NOMO-1 treated with dmso at 0.1 percent for 144 hours (cell line): ENCODE results near the gene KRTAP5-1.

Experiments
- DNase-seq: peaks from one replicate; lab custom pipeline; 2025; ENCODE audit not compliant: unreplicated experiment; lab: John Stamatoyannopoulos, UW

KRTAP5-1 gene

GRCh38 chr11:1545432-1545831 is 39.7 kb downstream of the KRTAP5-1 start:
- no peak for DNase-seq

DNA sequence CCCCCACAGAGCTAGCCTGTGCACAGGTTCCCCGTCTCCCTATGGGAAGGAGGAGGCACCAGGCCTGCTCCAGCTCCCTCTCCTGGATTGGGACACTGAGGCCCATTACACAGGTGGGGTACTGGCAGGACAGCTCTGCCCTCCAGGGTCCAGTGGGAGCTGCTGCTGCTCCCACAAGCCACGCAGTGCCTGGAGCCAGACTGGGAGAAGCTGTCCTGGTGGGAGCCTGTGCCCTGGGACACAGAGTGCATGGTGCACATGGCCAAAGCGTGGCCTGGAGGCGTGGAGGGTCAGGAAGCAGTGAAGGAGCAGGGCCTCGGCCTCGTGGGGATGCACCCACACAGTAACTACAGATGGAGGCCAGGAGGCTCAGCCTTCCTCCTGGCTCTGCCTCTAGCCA is 40.5 kb downstream of the KRTAP5-1 start:
- no peak for DNase-seq

- no peak for DNase-seq
Measured at GRCh38 chr11:1543606-1544263, 41.3 kb downstream of the KRTAP5-1 start.

DNA sequence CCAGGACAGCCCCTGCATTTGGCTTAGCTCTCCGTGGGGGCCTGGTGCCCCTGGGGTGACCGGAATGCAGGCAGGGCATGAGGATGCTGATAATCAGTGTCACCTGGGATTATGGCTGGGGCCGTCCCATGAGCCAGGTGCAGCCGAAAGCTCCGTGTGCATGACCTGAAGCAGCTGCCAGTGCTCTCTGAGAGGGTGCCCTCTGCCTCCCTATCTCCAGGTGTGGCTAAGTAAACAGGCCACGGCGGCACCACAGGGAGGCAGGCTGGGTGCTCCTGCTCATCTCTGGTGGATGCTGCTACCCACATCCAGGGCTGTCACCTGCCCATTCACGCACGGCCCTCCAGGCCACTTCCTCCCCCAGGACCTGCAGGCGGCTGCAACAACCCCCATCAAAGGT is 42.8 kb downstream of the KRTAP5-1 start:
- DNase-seq = no peak

DNA sequence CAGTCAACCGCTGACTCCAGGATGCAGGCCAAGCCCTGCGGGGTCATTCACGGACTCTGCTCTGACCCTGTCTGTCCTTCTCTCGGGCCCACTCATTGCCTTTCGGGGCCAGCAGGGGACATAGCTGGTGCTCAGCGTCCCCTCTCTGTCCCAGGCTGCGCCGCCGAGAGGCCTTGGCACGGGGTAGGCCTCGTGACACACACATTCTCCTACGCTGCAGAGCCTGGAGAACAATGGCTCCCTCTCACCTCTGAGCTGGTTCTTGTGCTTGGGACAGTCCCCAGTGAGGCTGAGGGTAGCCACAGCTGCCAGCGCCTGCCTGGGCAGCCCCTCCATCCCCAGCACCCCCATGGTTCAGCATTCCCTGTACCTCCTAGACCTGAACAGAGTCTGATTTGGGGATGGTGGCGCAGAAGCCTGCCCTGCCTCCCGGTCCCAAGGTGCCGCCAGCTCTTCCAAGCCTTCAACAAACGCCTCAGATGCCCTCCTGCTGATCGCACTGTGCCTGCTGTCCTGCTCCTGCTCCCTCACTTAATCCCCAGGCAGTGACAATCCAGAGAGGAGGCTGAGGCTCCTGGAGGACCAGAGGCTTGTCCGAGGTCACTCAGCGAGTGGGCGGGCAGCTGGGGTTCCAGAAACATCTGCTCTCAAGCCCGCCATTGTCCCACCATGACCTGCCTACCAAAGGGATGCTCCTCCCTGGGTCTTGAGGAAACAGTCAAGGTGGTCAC is 43.4 kb downstream of the KRTAP5-1 start:
- DNase-seq = no peak

DNA sequence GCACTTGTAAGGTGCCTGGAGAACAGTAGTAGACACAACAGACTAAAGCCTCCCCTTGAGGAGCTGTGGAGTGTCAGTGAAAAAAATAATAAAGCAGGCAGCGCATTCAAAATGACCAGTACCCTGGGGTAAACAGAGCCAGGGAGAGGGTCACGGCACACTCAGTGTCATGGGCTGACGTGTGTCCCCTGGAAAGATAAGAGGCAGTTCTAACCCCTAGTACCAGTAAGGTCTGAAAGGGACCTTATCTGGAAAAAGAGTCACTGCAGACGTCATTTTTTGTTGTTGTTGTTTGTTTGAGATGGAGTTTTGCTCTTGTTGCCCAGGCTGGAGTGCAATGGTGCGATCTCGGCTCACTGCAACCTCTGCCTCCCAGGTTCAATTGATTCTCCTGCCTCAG is 45.0 kb downstream of the KRTAP5-1 start:
- DNase-seq = no peak

- no peak for DNase-seq
Measured at GRCh38 chr11:1538153-1538552, 46.9 kb downstream of the KRTAP5-1 start.

DNA sequence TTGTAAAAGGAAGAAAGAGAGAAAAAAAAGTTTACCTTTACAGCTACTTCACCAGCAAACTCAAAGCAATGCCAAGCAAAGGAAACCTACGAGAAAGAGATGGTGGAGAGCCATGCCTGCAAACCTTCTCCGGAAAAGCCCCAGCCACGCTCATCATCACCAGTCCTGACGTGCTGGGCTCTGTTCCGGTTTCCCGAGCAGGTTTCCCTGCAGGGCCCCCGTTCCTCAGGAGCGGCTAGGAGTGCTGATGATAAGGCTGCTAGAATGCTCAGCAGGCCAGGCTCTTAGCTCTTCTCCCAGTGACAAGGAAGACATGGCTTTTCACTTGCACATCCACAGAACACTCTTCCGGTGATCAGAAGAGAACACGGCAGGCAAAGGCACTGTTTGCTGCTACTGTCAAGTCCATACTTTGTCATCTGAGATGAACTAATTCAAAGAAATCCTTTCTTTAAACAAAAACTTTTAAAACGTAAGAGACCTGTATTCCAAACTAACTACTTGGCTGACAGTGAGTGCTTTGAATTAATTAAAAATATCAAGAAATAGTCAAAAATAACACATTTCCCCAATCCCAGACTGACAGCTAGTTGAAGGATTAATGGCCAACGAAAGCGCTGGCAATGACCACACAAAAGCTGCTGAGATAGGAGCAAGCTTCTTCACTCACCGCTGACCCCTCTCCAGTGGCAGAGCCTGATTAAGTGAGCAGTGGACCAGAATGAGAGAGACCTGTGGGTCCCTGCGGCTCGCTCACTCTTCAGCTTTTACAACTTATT is 48.8 kb downstream of the KRTAP5-1 start:
- no peak for DNase-seq

DNA sequence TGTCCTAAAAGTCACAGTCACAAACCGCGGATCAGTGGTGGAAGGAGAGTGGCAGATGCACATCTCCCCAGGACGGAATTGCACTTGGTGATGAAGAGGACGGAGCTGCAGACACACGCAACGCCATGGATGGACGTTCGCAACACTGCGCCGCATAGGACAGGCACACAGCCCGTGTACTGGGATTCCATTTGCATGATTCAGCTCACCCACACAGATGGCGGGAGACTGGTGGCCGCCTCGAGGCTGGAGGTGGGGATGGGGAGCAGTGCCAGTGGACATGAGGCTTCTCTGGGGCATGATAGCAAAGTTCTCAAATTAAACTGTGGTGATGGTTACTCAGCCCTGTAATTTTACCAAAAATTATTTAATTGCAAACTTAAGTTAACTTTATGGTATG is 50.4 kb downstream of the KRTAP5-1 start:
- DNase-seq = no peak
